RCC 7860 (cell line): ENCODE measurements around the gene SNCB.

Experiments used
- DNase-seq: peaks from one replicate; pipeline ENCODE4 v3.0.0-alpha.2; 2015; ENCODE audit warnings: low spot score
- FAIRE-seq: peaks from 2 replicates; lab custom pipeline; 2012; peaks lifted over from hg19 to GRCh38; lab: Jason Lieb, UNC

The SNCB gene

DNA sequence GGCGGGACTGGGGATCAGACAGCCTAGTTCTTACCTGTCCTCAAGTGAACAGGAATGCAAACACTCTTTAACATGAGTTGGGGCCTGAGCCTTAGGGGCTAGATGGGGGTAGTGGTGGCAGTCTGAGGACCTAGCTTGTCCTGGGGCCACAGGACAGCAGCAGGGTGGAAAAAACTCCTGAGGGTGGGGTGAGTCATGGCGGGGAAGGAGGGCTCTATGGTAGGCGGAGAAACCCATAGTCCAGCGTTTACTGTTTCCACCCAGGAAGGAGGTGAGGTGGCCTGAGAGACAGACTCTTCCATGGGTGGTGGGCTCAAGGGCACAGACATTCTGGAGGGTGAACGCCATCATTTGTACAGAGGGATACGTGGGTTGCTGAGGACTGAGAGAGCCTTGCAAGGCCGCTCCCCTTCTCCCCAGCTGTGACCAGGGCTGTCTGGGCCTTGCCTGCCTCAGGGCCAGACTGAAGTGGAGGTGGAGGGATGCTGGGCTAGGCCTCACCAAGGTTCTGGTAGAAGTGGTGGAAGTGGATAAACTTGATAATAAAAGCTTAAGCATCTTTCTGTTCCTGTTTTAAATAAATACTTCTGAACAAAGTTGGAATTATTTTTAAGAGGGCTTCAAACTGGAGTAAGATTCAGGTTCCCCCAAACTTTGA lies 15.8 kb upstream of the SNCB start:
- FAIRE-seq: no peak
- DNase-seq: no peak

DNA sequence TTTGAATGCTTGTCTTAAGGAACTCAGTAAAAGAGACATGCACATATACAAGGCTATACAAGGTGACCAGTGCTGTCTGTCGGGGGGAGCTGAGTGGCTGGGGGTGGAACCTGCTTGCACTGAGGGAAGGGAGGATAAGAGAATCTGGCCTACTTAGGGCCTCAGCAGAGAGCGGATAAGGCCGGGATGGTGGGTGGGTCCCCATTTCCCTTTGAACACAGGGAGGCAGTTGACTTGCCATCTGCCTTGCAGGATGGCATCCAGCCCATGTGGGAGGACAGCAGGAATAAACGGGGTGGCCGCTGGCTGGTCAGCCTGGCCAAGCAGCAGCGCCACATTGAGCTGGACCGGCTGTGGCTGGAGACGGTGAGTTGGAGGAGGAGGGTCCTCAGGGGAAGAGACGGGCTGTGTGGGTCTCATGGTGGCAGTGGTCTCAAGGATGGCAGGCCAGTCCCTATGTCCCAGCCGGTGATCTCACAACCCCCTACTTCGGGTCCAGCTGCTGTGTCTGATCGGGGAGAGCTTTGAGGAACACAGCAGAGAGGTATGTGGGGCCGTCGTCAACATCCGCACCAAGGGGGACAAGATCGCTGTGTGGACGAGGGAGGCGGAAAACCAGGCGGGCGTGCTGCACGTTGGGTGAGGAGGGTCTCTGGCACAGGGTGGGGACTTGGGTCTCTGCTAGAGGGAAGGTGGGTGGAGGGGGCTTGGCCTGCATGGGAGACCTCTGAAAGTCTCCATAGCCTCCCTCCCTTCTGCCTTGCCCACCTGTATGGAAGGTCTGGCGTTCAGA lies 14.7 kb upstream of the SNCB start:
- FAIRE-seq (no peak), DNase-seq (no peak)

GRCh38 chr5:176644294-176644693 lies 14.0 kb upstream of the SNCB start:
- DNase-seq (no peak), FAIRE-seq (no peak)

DNA sequence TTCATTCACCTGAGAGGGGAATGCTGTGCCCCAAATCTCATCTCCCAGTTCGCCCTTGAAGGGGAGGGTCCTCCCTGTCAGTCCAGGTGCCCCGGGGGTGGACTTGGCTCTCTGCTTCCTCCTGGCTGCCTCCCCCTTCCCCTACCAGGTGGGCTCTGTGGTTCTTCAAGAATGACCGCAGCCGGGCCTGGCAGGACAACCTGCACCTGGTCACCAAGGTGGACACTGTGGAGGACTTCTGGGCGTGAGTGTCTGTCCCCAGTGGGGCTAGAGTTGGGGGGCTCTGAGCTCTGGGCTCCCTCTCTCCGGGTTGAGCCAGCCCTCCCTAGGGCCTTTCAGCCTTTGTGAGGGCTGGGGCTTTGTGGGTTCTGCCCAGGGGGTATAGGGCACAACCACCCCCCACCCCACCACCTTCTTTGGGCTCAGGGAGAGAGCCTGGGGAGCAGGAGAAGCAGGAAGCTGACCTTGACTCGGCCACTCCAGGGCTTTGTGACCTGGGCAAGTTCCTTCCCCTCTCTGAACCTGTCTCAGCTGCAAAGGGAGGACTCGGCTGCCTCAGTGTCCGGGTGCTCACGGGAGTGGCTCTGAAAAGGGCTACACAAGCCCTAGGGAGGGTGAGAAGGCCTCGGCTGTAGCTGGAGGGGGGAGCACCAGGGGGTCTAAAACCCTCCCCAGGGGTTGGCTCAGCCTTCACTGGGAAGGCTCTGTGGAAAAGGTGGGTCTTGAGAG lies 13.3 kb upstream of the SNCB start:
- DNase-seq (no peak), FAIRE-seq (no peak)

DNA sequence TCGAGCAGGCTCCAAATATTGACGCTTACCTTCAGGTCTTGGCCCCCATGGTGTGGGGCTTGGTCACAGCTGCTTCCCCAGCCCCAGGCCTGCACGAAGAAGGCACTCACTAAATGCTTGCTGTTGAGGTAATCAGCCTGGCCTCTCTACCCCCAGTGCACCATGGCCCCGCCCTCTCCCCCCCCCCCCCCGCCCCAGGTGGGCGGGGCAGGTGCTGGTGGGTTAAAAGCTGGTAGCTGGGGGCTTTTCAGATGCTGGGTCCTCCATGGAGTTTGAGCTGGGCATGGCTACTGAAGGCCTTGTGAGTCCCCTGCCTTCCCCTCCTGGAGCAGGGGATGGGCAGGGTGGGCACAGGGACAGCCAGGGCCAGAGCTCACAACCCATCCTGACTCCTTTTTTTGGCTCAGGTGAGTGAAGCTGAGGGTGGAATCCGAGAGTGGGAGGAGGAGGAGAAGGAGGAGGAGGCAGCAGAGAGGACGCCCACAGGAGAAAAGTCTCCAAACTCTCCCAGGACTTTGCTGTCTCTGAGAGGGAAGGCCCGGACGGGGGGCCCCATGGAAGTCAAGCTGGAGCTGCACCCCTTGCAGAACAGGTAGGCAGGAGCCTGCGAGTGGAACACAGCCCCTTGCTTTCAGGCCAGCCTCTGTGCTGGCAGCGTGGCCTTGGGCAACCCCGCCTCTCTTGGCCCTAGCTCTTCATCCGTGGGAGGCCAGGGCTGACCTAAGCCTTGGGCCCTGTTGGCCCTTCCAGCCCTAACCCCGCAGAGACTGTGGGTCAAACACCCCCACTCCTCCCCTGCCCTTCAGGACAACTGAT lies 12.5 kb upstream of the SNCB start:
- no peak for DNase-seq
- no peak for FAIRE-seq

DNA sequence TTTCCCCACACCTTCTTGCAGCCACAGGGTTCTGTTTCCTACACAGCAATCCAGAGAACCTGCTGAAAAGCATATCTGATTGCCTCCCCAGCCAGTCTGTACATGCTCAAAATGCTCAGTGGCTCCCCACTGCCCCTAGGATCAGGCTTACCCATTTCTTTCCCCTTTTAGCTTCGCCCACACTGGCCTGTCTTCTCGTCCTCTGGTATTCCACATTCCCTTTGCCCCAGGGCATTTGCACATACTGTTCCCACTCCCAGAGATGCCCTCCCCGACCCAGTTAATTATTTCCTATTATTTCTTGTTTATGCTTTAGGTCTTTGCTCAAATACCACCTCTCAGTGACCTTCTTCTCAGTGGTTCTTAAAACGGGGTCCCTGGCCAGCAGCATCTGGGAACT lies 10.3 kb upstream of the SNCB start:
- no peak for DNase-seq
- FAIRE-seq: no peak

- FAIRE-seq (no peak), DNase-seq (no peak)
These were observed 9.6 kb upstream of the SNCB start for GRCh38 chr5:176639981-176640380.

DNA sequence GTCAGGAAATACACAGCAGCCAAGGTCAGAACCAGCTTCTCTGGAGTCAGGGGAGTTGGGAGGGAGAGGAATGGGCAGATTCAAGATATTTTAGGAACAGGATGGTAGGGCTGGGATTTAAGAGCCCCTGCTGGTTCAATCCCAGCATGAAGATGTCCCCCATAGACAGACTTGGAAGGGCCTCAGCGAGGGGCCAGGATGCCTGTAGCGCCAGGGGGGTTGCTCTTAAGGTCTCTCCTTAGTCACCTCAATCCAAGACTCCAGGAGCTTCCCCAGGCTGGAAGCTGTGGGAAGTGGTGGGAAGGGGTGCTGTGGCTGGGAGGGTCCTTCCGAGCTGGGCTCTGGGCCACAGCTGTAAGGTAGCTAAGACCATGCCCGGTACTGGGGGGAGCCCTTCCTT lies 8.9 kb upstream of the SNCB start:
- DNase-seq: no peak
- FAIRE-seq: no peak

DNA sequence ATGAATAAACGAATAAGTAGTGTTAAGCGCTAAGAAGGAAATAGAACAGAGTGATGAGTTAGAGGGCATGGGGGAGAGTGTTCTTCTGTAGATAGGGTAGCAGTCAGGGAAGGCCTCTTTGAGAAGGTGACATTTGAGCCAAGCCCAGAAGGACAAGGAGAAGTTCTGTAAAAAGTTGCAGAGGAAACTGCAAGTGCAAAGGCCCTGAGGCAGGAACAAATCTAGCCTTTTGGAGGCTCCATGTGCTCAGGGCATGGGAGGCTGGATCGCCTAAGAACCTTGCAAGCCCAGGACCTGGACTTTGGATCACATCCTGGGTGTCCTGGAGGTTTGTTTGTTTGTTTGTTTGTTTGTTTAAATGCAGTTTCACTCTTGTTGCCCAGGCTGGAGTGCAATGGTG lies 8.1 kb upstream of the SNCB start:
- no peak for DNase-seq
- FAIRE-seq: no peak

DNA sequence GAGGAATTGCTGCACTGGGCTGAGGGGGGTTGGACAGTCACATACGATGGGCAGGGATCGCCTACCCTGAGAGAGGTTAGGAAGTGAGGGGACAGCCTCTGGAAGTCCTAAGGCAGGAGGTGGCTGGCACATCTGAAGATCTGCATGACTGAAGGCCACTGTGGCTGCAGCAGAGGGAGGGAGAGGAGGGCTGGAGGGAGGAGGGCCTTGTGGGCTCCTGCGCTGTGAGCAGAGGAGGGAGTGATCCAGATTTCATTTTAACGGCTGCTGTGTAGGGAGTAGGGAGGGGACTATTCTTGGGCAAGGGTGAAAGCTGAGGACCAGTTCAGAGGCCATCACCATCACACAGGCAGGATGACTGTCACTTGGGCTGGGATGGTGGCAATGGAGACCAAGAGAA lies 7.2 kb upstream of the SNCB start:
- FAIRE-seq (no peak), DNase-seq (no peak)

DNA sequence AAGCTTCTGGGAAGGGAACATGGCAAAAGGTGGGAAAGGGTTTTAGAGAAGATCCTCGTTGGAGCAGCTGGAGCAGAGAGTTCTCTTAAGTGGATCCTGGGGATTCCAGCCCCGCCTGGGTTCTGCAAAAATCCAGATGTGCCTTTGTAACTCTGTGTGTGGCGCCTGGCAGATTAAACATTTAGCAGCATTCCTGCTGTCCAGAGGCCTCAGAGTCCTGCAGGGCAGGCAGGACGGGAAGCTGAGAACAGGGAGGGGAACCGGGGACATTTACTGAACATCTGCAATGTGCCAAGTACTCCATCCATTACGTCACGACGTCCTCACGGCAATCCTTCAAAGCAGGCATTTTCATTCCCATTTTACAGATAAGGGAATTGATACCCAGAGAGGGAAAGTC lies 6.1 kb upstream of the SNCB start:
- FAIRE-seq (no peak), DNase-seq (no peak)

DNA sequence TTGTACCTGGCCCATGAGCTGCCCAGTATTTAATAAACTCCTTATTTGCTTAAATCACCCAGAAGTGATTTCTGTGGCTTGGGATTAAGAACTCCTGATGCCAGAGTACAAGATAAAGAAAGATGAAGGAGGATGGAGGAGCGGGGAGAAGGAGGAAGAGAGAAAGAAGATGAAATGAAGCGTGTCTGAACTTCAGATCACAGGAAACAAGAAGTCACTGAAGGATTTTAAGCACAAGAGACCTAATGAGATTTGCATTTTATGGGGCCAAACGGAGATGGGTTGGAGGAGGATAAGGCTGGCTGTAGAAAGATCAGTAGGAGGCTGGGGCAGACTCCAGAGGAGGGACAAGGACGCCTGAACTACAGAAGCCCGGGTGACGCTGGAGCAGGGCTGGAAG lies 3.3 kb upstream of the SNCB start:
- DNase-seq (no peak), FAIRE-seq (no peak)

GRCh38 chr5:176632745-176633144 lies 2.4 kb upstream of the SNCB start:
- FAIRE-seq (no peak), DNase-seq (no peak)

- DNase-seq: no peak
- FAIRE-seq: no peak
These were observed 1.3 kb upstream of the SNCB start for GRCh38 chr5:176631383-176632200.

DNA sequence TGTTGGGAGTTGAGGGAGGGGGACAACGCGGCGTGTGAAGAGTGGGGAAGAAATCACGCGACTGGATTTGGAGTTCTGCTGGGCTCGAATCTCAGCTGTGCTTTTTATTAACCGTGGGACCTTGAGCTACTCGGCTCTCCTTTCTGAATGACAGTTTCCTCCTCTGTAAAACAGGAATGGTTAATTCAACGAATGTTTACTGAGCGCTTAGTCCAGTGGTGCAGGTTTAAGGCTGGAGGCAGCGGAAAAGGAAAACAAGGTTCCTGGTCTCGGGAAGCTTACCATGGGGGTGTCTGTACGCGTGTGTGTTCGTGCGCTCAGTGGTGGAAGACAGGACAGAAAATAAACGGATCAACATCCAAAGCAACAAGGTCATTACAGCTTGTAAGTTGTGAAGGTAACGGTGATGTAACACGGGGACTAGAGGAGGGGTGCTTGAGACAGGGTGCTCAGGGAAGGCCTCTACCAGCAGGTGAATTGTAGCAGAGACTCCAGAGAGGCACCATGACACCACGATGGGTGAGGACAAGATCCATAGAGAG lies 418 bp upstream of the SNCB start:
- DNase-seq (no peak), FAIRE-seq (no peak)

DNA sequence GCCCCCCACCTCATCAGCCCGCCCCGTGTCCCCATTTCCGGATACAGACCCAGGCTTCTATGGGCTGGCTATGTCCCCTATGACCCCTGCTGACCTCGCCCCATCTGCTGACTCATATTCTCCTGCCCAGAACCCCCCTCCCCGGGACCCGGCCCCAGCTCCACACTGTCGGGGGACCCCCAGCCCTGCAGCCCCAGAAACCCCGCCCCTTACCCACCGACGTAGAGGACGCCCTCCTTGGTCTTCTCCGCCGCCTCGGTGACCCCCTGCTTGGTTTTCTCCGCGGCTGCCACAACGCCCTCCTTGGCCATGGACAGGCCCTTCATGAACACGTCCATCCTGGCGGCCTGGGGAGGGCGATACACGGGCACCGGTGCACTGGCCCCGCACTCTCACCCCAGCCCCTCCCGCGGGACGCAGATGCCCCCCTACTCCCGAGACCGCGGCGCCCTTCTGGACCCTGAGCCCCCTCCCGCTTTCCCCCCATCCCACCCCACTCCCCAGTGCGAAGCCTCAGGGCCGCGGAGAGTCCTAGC lies 949 bp downstream of the SNCB start:
- FAIRE-seq: no peak

GRCh38 chr5:176628406-176629228 lies 1.7 kb downstream of the SNCB start:
- FAIRE-seq (no peak), DNase-seq (no peak)

More for the DNA sequence above, 949 bp downstream of the SNCB start:
- DNase-seq: no peak

DNA sequence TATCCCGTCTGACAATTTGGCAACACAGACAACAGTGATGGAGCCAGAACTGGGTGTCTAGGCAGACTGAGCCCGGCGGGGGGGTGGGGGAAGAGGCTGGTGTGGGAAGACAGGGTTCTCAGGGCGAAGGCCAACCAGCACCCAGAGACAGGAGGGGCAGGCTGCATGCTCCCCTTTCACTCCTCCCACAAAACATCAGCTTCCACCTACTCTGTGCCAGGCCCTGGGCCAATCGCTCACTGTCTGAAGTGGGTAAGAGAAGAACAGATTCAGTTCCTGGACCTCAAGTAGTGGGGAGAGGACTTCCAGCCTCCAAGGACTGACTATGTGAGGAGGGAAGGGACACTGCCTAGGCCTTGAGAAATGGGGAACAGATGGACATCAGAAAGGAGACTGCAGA lies 2.8 kb downstream of the SNCB start:
- no peak for FAIRE-seq
- no peak for DNase-seq

DNA sequence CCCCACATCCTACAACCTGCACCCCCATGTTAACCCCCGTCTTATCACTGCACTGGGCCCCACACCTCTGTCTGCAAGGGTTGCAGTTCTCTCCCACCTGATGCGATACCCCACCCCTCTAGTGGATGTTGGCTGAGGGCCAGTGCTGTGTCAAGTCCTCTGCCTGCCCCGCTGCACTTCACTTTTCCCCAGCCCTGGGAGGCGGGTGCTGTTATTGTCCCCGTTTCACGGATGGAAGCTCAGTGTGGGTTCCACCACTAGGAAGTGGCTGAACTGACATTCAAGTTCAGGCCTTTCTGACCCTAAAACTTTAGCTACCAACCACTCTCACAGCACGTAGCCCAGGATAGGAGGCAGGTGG lies 3.5 kb downstream of the SNCB start:
- no peak for FAIRE-seq
- DNase-seq: no peak
